ENCODE results near the gene SLC25A26. TPM values are rescaled to one million over a fixed set of nuclear protein-coding genes. Genes with fewer than 3 reads are reported as not detected.

Gene SLC25A26
- total and polyA plus RNA-seq, 2 donors (not counting 1 experiment from before 2014, with no cell fraction given) = 14.2 to 29.0 TPM

- DNase-seq (ENCODE audit: low read depth in 2 of 2) = no peak
- TF ChIP-seq EZH2 (IDR thresholded peaks at IDR 0.05; ENCODE audit: low read length, missing control alignments) (no peak), CTCF (conservative IDR thresholded peaks at IDR 0.05 in 1 of 2, IDR thresholded peaks at IDR 0.05 in 1 of 2; ENCODE audit: low read depth in 1 of 2, low read length in 2 of 2) (no peak)
- H2AFZ ChIP-seq (ENCODE audit: low read length) = no peak overlapping the region
- no peaks in the 10 kb centered on the region for H3K27me3 ChIP-seq (ENCODE audit: control insufficient read depth, insufficient read depth, low read length)
- no peak overlapping the region for H3K27ac ChIP-seq (ENCODE audit: insufficient read depth, low read length)
- no peaks in the 10 kb centered on the region for H4K20me1 ChIP-seq (ENCODE audit: control insufficient read depth, extremely low read depth, insufficient read depth, low read length)
- no peak overlapping the region for H3K4me2 ChIP-seq (ENCODE audit: extremely low read depth, insufficient read depth, low read length)
- peaks cover 9% of the 10 kb centered on the region for H3K4me1 ChIP-seq (ENCODE audit: control insufficient read depth, extremely low read depth, insufficient read depth, low read length)
- H3K9ac ChIP-seq (ENCODE audit: insufficient read depth, low read length) = no peak overlapping the region
- H3K36me3 ChIP-seq (ENCODE audit: control insufficient read depth, insufficient read depth, low read length) = peaks cover 11% of the 10 kb centered on the region
- no peaks in the 10 kb centered on the region for H3K9me3 ChIP-seq (ENCODE audit: control insufficient read depth, insufficient read depth, low read depth, low read length)
- H3K79me2 ChIP-seq (ENCODE audit: control insufficient read depth, insufficient read depth, low read length) = no peaks in the 10 kb centered on the region
- H3K4me3 ChIP-seq (replicated peaks in 1 of 4; ENCODE audit: control extremely low read depth in 1 of 4, insufficient read depth in 1 of 4, low read depth in 3 of 4, low read length in 4 of 4) = no peak overlapping the region
Observed at GRCh38 chr3:66390013-66390412, 169.2 kb downstream of the SLC25A26 start.

- no peaks in the 10 kb centered on the region for H3K27me3 ChIP-seq (ENCODE audit: control insufficient read depth, insufficient read depth, low read length)
- no peaks in the 10 kb centered on the region for H3K9me3 ChIP-seq (ENCODE audit: control insufficient read depth, insufficient read depth, low read depth, low read length)
- H3K27ac ChIP-seq (ENCODE audit: insufficient read depth, low read length) = no peak overlapping the region
- H3K4me3 ChIP-seq (replicated peaks in 1 of 4; ENCODE audit: control extremely low read depth in 1 of 4, insufficient read depth in 1 of 4, low read depth in 3 of 4, low read length in 4 of 4) = no peak overlapping the region
- peaks cover 12% of the 10 kb centered on the region for H3K36me3 ChIP-seq (ENCODE audit: control insufficient read depth, insufficient read depth, low read length)
- peaks cover 11% of the 10 kb centered on the region for H3K4me1 ChIP-seq (ENCODE audit: control insufficient read depth, extremely low read depth, insufficient read depth, low read length)
- no peak for DNase-seq (ENCODE audit: low read depth in 2 of 2)
- no peaks in the 10 kb centered on the region for H3K79me2 ChIP-seq (ENCODE audit: control insufficient read depth, insufficient read depth, low read length)
- no peak overlapping the region for H3K4me2 ChIP-seq (ENCODE audit: extremely low read depth, insufficient read depth, low read length)
- H3K9ac ChIP-seq (ENCODE audit: insufficient read depth, low read length) = no peak overlapping the region
- H2AFZ ChIP-seq (ENCODE audit: low read length) = no peak overlapping the region
- H4K20me1 ChIP-seq (ENCODE audit: control insufficient read depth, extremely low read depth, insufficient read depth, low read length) = no peaks in the 10 kb centered on the region
- TF ChIP-seq CTCF (conservative IDR thresholded peaks at IDR 0.05 in 1 of 2, IDR thresholded peaks at IDR 0.05 in 1 of 2; ENCODE audit: low read depth in 1 of 2, low read length in 2 of 2) = no peak
- no peak for TF ChIP-seq EZH2 (IDR thresholded peaks at IDR 0.05; ENCODE audit: low read length, missing control alignments)
Observed at GRCh38 chr3:66392512-66392911, 171.7 kb downstream of the SLC25A26 start.

DNA sequence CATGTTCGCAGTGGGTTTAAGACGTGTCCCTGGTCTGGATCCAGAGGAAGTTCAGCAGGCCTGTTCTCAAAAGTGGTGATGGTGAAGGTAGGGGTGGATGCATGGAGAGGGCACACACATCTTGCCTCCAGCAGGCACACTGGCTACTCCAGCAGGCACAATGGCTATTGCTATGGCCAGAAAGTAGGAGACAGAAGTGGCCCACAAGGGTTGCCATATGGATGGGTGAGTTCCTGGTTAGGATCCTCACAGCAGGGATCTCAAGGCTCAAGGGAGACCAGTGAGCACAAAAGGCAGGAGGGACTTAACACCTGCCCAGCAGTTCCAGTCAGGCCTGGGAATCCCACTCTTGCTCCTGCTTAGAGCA is 172.1 kb downstream of the SLC25A26 start:
- Histone ChIP-seq H3K9ac (ENCODE audit: insufficient read depth, low read length) (no peak overlapping the region), H4K20me1 (ENCODE audit: control insufficient read depth, extremely low read depth, insufficient read depth, low read length) (no peaks in the 10 kb centered on the region), H3K9me3 (ENCODE audit: control insufficient read depth, insufficient read depth, low read depth, low read length) (no peaks in the 10 kb centered on the region), H3K27ac (ENCODE audit: insufficient read depth, low read length) (no peak overlapping the region), H3K4me2 (ENCODE audit: extremely low read depth, insufficient read depth, low read length) (no peak overlapping the region), H2AFZ (ENCODE audit: low read length) (no peak overlapping the region), H3K4me3 (replicated peaks in 1 of 4; ENCODE audit: control extremely low read depth in 1 of 4, insufficient read depth in 1 of 4, low read depth in 3 of 4, low read length in 4 of 4) (no peak overlapping the region), H3K4me1 (ENCODE audit: control insufficient read depth, extremely low read depth, insufficient read depth, low read length) (peaks cover 11% of the 10 kb centered on the region), H3K36me3 (ENCODE audit: control insufficient read depth, insufficient read depth, low read length) (peaks cover 14% of the 10 kb centered on the region), H3K79me2 (ENCODE audit: control insufficient read depth, insufficient read depth, low read length) (no peaks in the 10 kb centered on the region), H3K27me3 (ENCODE audit: control insufficient read depth, insufficient read depth, low read length) (no peaks in the 10 kb centered on the region)
- TF ChIP-seq EZH2 (IDR thresholded peaks at IDR 0.05; ENCODE audit: low read length, missing control alignments) (no peak), CTCF (conservative IDR thresholded peaks at IDR 0.05 in 1 of 2, IDR thresholded peaks at IDR 0.05 in 1 of 2; ENCODE audit: low read depth in 1 of 2, low read length in 2 of 2) (no peak)
- no peak for DNase-seq (ENCODE audit: low read depth in 2 of 2)
